RCC 7860 (cell line): ENCODE measurements around the gene ITPA.

Experiments used
- DNase-seq: peaks from one replicate; pipeline ENCODE4 v3.0.0-alpha.2; 2015; ENCODE audit warnings: low spot score
- FAIRE-seq: peaks from 2 replicates; lab custom pipeline; 2012; peaks lifted over from hg19 to GRCh38; lab: Jason Lieb, UNC

Gene ITPA

GRCh38 chr20:3209257-3209945, at the start of gene ITPA:
ITPA (plus strand) TSS chr20:3209498; CDS start chr20:3209552, 54 bp downstream.
- DNase-seq (no peak), FAIRE-seq (no peak)

GRCh38 chr20:3160418-3160817, 48.9 kb upstream of the ITPA start:
- no peak for FAIRE-seq
- no peak for DNase-seq

- DNase-seq (no peak), FAIRE-seq (no peak)
Measured at GRCh38 chr20:3161316-3162079, 47.8 kb upstream of the ITPA start.

- no peak for FAIRE-seq
Measured at GRCh38 chr20:3162080-3162611, 47.2 kb upstream of the ITPA start.

DNA sequence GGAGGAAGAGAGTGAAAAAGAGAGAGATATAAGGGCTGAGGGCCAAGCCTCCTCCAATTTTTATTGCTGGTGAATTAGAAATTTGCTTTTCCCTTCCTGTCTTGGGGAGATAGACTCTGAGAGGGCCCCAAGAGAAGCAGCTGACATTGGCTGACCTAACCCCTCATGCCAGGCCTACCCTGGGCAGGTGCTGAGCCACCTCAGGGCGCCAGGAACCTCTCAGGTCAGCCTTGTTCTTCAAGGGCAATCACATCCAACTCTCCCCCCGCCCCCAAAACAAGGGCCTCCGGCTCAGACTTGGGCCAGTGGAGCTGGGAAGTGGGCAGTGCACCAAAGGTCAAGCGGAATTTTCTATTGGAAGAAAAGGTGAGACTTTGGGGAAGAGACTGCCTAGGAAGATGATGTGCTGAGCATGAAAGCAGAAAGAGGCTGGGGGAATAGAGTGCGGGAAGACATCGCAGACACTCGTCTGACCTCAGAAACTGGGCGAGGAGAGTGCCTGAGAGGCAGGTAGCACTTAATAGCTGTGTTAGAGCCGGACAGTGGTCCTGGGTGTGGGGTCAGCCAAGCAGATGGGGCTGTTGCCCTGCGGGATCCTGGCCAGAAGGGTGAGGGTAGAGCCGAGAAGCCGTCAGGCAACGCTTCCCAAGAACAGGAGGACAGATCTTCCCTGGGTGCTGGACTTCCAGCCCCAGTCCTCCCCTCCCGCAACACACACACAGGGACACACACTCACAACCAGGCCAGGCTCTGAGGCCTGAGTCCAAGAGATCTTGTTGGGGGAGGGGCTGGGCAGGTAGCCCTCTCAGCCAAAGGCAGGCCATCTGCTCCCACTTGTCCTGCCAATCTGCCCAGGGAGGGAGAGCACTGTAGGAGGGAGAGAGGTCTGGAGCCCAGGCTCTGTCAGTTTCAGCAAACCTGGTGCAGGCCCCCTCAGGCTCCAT, 45.9 kb upstream of the ITPA start:
- DNase-seq (no peak), FAIRE-seq (no peak)

More at GRCh38 chr20:3162080-3162611, 47.2 kb upstream of the ITPA start:
- DNase-seq = no peak

- DNase-seq (no peak), FAIRE-seq (no peak)
Measured at GRCh38 chr20:3164043-3164762, 45.1 kb upstream of the ITPA start.

DNA sequence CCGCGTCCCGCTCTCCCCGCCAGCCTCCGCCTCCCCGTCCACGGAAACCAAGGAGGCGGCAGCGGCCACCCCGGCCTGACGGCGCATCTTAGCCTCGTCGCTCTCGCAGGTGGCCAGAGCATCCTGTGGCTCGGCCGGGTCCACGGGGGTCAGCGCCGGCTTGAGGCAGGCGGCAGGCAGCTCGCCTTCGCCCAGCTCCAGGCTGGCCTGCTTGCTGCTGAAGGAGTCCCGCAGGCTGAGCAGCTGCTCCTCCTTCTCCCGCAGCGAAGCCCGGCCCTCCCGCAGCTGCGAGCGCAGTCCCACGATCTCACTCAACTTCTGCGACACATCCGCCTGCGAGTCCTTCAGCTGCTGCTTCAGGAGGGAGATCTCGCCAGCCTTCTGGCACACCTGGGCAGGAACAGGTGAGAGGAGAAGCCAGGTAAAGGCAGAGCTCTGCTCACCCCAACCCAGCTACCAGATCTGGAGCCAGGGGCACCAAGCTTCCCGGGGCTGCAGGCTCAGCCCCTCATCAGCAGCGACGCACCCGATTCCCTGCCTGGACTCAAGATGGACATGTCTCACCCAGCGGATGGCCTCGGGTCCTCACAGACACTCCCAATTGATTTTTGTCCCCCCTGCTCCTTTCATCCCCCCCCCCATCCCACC, 44.4 kb upstream of the ITPA start:
- no peak for FAIRE-seq
- DNase-seq = no peak

DNA sequence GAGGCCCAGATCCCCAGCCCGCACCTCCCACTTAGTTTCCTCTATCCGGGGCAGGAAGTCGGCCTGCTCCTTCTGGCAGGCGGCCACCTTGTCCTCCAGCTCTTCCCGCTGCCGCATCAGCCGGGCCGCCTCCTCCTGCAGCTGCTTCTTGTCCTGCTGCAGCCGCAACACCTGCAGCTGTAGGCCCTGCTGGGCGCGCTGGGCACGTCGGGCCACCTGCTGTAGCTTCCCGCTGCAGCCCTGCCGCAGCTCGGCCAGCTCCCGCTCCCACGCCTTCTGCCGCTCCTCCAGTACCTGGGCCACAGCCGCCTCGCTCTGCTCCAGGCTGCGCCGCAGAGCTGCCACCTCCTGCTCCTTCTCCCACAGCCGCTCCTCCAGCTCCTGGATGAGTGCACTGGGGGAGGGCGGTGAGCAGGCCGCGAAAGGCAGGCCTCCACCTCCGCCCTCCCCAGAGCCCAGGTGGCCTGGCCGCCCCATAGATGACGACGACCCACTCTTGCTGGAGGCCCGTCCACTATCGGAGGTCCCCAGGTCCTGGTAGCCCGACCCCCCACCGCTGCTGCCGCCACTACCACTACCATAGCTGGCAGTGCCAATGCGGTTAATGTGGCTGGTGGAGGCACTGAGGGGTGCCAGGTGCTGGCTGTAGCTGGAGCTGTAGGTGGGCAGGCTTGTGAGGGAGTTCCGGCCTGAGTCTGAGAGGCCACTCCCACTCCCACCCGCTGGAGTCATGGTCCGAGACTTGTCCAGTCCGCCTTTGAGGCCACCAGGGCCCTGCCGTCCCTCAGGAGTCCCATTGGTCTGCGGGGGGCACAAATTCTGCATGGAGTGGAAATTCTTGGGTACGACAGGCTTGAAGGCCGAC, 43.6 kb upstream of the ITPA start:
- DNase-seq (no peak), FAIRE-seq (no peak)

DNA sequence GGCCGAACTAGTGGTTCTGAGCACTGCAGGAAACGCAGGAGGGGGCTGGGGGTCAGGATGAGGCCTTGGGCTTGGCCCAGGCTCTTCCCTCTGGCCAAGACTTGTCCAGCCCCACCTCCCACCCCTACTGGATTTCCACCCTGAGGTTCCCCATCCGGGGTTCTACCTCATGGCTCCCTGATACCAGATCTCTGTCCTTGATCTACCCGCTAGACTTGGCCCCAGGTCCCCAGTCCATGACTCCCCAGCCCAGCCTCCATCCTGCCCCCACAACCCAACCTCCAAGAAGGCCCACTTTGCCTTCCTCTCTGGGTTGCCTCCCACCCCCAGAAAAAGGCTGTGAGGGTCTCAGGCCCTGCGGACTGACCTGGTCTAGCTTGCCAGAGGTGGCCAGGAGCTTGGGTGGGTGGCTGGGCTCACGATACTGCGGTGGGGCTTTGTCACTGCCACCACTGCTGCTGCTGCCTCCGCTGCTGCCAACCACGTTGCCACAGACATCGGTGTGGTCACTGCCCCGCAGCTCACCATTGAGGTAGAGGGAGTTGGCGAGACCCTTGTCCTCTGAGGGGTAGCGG, 42.9 kb upstream of the ITPA start:
- FAIRE-seq = no peak

GRCh38 chr20:3166913-3167342, 42.4 kb upstream of the ITPA start:
- no peak for FAIRE-seq
- no peak for DNase-seq

More for the DNA sequence above, 42.9 kb upstream of the ITPA start:
- no peak for DNase-seq

DNA sequence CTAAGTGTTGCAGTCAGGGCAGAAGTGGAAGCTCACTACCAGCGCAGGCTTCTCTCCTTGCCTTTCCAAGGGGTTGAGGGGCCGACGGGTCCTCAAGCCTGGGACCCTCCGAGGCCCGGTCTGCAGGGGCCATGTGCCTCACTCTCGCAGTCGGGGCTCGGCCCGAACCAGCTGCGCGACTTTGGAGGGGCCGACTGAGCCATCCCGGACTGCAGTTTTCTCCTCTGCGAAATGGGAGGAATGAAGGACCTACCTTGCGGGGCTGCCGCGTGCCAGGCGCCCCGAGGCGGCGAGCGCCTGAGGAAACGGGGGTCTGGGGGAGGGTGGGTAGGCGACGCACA, 41.6 kb upstream of the ITPA start:
- no peak for FAIRE-seq
- DNase-seq = no peak

DNA sequence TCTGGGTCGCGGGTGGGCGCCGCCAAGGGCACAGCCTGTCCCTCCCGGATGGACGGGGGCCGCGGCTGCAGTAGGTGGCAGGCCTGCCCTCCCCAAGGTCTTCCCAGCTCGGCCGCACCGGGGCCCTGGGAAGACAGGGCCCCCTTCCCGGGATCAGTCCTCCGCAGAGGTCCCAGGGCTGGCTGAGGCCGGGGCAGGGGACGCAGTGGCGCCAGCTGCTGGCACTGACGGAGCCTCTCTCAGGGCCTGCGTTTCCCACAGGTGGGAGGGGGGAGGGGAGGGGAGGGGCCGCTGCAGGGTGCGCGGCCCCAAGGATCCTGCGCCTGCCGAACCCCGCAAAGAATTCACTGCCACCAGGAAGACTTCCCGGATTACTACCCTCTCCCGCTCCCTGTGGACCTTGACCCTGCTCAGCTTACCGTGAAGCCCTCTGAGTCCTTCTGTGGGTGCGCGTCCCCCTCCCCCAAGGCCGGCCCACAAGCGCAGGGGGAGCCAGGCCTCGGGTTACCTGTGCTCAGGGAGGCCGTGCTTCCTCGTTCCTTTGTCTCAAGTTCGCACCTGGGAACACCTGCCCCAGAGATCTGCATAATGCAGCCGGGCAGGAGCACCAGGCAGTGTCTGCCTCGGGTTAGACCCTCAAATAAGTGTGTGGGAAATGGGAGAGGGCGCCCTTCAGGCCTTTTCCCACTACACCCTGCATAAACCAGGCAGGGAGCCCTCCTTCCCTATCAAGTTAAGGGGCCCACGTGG, 41.0 kb upstream of the ITPA start:
- no peak for DNase-seq
- no peak for FAIRE-seq

DNA sequence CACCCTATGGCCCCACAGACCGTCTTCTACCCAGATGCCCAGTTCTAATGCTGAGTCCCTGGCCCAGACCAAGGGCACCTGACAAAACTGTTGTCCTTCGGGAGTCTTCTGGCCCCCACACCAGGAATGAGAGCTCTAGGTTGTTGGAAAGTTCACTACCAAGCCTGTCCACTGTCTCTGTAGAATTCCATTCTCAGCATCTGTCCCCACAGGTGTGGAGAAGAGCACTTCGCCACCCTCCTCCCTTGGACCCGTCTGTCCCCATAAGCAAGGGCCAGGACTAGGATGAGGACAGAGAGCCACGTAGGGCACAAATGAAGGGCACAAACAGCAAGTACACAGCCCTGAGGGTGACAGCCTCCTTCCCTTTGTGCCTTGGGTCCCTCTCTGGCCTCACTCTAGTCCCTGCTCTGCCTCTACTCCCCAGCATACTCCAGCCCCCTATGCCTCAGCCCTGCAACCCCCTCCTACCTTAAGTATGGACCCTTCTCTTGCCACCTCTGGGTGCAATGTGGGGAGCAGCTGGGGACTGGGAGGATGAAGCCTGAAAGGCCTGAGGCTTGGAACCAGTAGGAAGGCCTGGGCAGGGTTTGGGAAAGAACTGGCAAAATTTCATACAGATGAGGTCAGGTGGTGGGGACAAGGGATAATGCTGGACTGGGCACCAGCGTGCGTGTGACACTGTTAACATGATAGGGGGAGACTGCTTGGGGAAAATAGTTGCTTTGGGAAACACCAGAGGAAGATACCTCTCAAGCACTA, 40.3 kb upstream of the ITPA start:
- no peak for DNase-seq
- FAIRE-seq = no peak

GRCh38 chr20:3171391-3172125, 37.7 kb upstream of the ITPA start:
- DNase-seq = no peak
- FAIRE-seq = no peak

GRCh38 chr20:3172126-3172932, 37.0 kb upstream of the ITPA start:
- DNase-seq (no peak), FAIRE-seq (no peak)
